IMR-90 (cell line): Measurements from ENCODE around the gene DRC7. TPM values are rescaled to one million over a fixed set of nuclear protein-coding genes. Genes with fewer than 3 reads are reported as not detected.
A peak's percentile ranks its signal among the peaks of the same experiment; 100 is the strongest.

Experiments
- ATAC-seq: fragments of 200-7000 bp; cut with Tn5 transposase; 2 replicates; pipeline ENCODE4 v1.9.1; 2020; ENCODE audit warnings: low read depth, mild to moderate bottlenecking, moderate library complexity
- BruUV-seq: library from RNA; stranded (reverse); fragments of 400-500 nt; replicated peaks from 2 replicates; lab custom pipeline; 2021; lab: Mats Ljungman, UMichigan
- CTCF ChIA-PET: fragments of 300-600 bp; formaldehyde crosslinking; extraction: SDS; loops from one replicate; lab custom pipeline; 2021; ENCODE audit warnings: antibody characterized with exemption; lab: Yijun Ruan, JAX
- POLR2A ChIA-PET: fragments of 300-600 bp; sonication (Branson Sonifier 250); formaldehyde crosslinking; loops from one replicate; lab custom pipeline; 2022; ENCODE audit warnings: antibody characterized with exemption; ENCODE audit not compliant: unreplicated experiment; lab: Charles Lee
- DNase-seq: peaks from one replicate; pipeline ENCODE4 v3.0.0; 2013
- H2AFZ ChIP-seq: replicated peaks from 2 replicates; pipeline ENCODE3; 2013; ENCODE audit warnings: low read length, mild to moderate bottlenecking; ENCODE audit not compliant: poor library complexity
- H2AK5ac ChIP-seq: 2 replicates; pipeline ENCODE4 v1.6.1; 2013; ENCODE audit warnings: low read depth, low read length, inconsistent platforms
- H2AK9ac ChIP-seq: replicated peaks from 2 replicates; pipeline ENCODE3; 2013; ENCODE audit warnings: mild to moderate bottlenecking, low read depth, low read length, moderate library complexity; ENCODE audit not compliant: poor library complexity
- H2BK120ac ChIP-seq: 2 replicates; pipeline ENCODE4 v1.6.1; 2013; ENCODE audit warnings: low read depth, low read length, inconsistent platforms
- H2BK15ac ChIP-seq: 3 replicates; pipeline ENCODE4 v1.6.1; 2013; ENCODE audit warnings: low read depth, low read length, inconsistent platforms
- H2BK20ac ChIP-seq: 2 replicates; pipeline ENCODE4 v1.6.1; 2013; ENCODE audit warnings: low read depth, mild to moderate bottlenecking, inconsistent platforms, low read length, moderate library complexity
- H2BK5ac ChIP-seq: 2 replicates; pipeline ENCODE4 v1.6.1; 2013; ENCODE audit warnings: mild to moderate bottlenecking, low read depth, low read length, inconsistent platforms; ENCODE audit not compliant: poor library complexity, severe bottlenecking
- H3K14ac ChIP-seq: replicated peaks from 2 replicates; pipeline ENCODE4 v1.6.1; 2013; ENCODE audit warnings: low read depth, low read length, inconsistent platforms
- H3K18ac ChIP-seq: 2 replicates; pipeline ENCODE4 v1.6.1; 2013; ENCODE audit warnings: low read depth, low read length, control low read depth
- H3K23ac ChIP-seq: 2 replicates; pipeline ENCODE4 v1.6.1; 2013; ENCODE audit warnings: low read depth, low read length, inconsistent platforms
- H3K27ac ChIP-seq: 2 replicates; pipeline ENCODE4 v1.5.1; 2013; ENCODE audit warnings: mild to moderate bottlenecking, control low read depth, low read length; ENCODE audit not compliant: insufficient read depth
- H3K27me3 ChIP-seq: 2 replicates; pipeline ENCODE4 v1.6.1; 2013; ENCODE audit warnings: low read length; ENCODE audit not compliant: control insufficient read depth, insufficient read depth
- H3K36me3 ChIP-seq: 2 replicates; pipeline ENCODE4 v1.6.1; 2013; ENCODE audit warnings: low read length, mixed read lengths; ENCODE audit not compliant: control insufficient read depth, insufficient read depth
- H3K4ac ChIP-seq: 2 replicates; pipeline ENCODE4 v1.6.1; 2013; ENCODE audit warnings: low read depth, low read length, inconsistent platforms
- H3K4me1 ChIP-seq: 2 replicates; pipeline ENCODE4 v1.6.1; 2013; ENCODE audit warnings: low read length, mixed read lengths; ENCODE audit not compliant: control insufficient read depth, insufficient read depth
- H3K4me2 ChIP-seq: 2 replicates; pipeline ENCODE4 v1.6.1; 2013; ENCODE audit warnings: low read depth, mild to moderate bottlenecking, control low read depth, low read length, moderate library complexity
- H3K4me3 ChIP-seq: 2 replicates; pipeline ENCODE4 v1.5.1; 2013; ENCODE audit warnings: low read depth, mild to moderate bottlenecking, control low read depth, low read length, moderate library complexity; ENCODE audit not compliant: insufficient read depth
- H3K56ac ChIP-seq: 2 replicates; pipeline ENCODE4 v1.6.1; 2013; ENCODE audit warnings: low read length, inconsistent platforms; ENCODE audit not compliant: insufficient read depth; ENCODE audit errors: extremely low read depth
- H3K79me1 ChIP-seq, 2 experiments: 2 replicates each; pipeline ENCODE4 v1.6.1; 2013; ENCODE audit warnings: low read length in 2 of 2, inconsistent platforms in 1 of 2, low read depth in 1 of 2
- H3K9ac ChIP-seq: 2 replicates; pipeline ENCODE4 v1.6.1; 2013; ENCODE audit warnings: low read depth, low read length, control low read depth
- H3K9me1 ChIP-seq: 2 replicates; pipeline ENCODE4 v1.6.1; 2013; ENCODE audit warnings: low read length, inconsistent platforms; ENCODE audit not compliant: insufficient read depth
- H3K9me3 ChIP-seq: 2 replicates; pipeline ENCODE4 v1.6.1; 2013; ENCODE audit warnings: low read length; ENCODE audit not compliant: control insufficient read depth, insufficient read depth
- H4K20me1 ChIP-seq: 2 replicates; pipeline ENCODE4 v1.6.1; 2013; ENCODE audit warnings: low read length, inconsistent platforms; ENCODE audit not compliant: insufficient read depth
- H4K5ac ChIP-seq: 2 replicates; pipeline ENCODE4 v1.6.1; 2013; ENCODE audit warnings: mild to moderate bottlenecking, low read depth, low read length, control low read depth
- H4K8ac ChIP-seq, 2 experiments: 2 replicates each; pipeline ENCODE4 v1.6.1; 2013; ENCODE audit warnings: low read depth in 2 of 2, low read length in 2 of 2, control low read depth in 1 of 2, inconsistent platforms in 1 of 2
- H4K91ac ChIP-seq: 2 replicates; pipeline ENCODE4 v1.6.1; 2013; ENCODE audit warnings: low read depth, low read length, inconsistent platforms; ENCODE audit not compliant: insufficient read depth
- CEBPB ChIP-seq: IDR thresholded peaks from 2 replicates; pipeline ENCODE4 v1.6.1; 2012; ENCODE audit warnings: low read depth, low read length, improper control_type of control experiment
- RAD21 ChIP-seq: IDR thresholded peaks from 2 replicates; pipeline ENCODE4 v1.6.1; 2012; ENCODE audit warnings: low read length, improper control_type of control experiment
- WGBS, 2 experiments: methylation state at CpG; one replicate each; pipeline versions ENCODE4 v1.1.5 to v1.1.7; 2013; ENCODE audit warnings: missing lambda C conversion rate in 2 of 2; ENCODE audit not compliant: insufficient read length in 1 of 2; ENCODE audit errors: extremely low coverage in 2 of 2; 5-methylcytosine and 5-hydroxymethylcytosine counted together
- dilution Hi-C: fragments of 300-500 bp; cut with HindIII; formaldehyde crosslinking; loops from one replicate; pipeline ENCODE4 v1.14.3; 2018; ENCODE audit warnings: low sequenced_read_pairs; ENCODE audit not compliant: unreplicated experiment
- in situ Hi-C: fragments of 300-500 bp; cut with MboI; formaldehyde crosslinking; loops from 3 replicates; pipeline ENCODE4 v1.14.3; 2019; ENCODE audit warnings: low sequenced_read_pairs, inconsistent platforms, mixed read lengths
- intact Hi-C: fragments of 100-400 bp; cut with micrococcal nuclease; formaldehyde crosslinking; loops from 2 replicates; pipeline ENCODE4 v1.10.0; 2022
- polyA plus RNA-seq, 3 experiments: library from polyadenylated mRNA; depleted of rRNA; stranded (reverse); fragments of >200 nt; gene quantifications; 2 replicates each; pipeline ENCODE4 v1.2.3, GENCODE V29; 2012; ENCODE audit warnings: low replicate concordance in 1 of 3
- total RNA-seq: library from RNA; depleted of rRNA; stranded (reverse); fragments of >200 nt; gene quantifications from 2 replicates; pipeline ENCODE4 v1.2.3, GENCODE V29; 2012

The DRC7 gene
- total and polyA plus RNA-seq, 2 of the 4 experiments (the other 2 are of a cell fraction), result not detected

DNA sequence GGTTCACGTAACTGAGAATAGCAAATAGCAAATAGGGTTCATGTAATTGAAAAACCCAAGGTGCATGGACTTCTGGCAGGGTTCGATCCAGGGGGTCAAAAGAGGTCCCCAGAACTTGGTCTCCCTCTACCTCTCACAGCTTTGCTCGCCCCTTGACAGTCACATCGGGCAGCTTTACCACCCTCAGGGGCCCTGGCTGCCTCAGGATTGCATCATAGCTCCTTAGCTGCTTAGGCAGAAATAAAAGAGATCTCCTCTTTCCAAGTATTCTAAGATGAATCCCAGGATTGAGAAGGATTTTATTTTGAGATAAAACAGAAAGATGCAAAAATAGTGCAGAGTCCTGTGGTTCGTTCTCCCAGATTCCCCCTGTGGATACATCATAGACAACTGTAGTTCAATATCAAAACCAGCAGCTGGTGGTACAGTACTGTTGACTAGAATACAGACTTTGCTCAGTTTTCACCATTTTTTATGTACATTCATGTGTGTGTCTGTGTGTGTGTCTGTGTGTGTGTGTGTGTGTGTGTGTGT, 13.7 kb upstream of the DRC7 start:
- H2BK120ac ChIP-seq, result no peak overlapping the region
- ATAC-seq, result no peak
- TF ChIP-seq CEBPB, result peak; percentile 66
- TF ChIP-seq RAD21, result no peak
- no peak overlapping the region for H3K4me3 ChIP-seq
- WGBS, 2 experiments, result 53% methylated on average over 2 of the region's 5 CpGs; no CpG with 5 or more reads in 1 of the 2 experiments
- H4K8ac ChIP-seq, result no peak overlapping the region
- H3K9ac ChIP-seq, result no peak overlapping the region
- H3K79me1 ChIP-seq, result no peaks in the 10 kb centered on the region
- H3K4me2 ChIP-seq, result no peak overlapping the region
- H3K9me1 ChIP-seq, result no peaks in the 10 kb centered on the region
- H2AK5ac ChIP-seq, result no peak overlapping the region
- DNase-seq, result no peak
- H3K4ac ChIP-seq, result no peak overlapping the region
- no peak overlapping the region for H3K23ac ChIP-seq
- H2BK20ac ChIP-seq, result no peak overlapping the region
- peaks cover 63% of the 10 kb centered on the region for H3K27me3 ChIP-seq
- no peak overlapping the region for H2BK5ac ChIP-seq
- H3K36me3 ChIP-seq, result no peaks in the 10 kb centered on the region
- H2AK9ac ChIP-seq, result peak overlapping the region; percentile 24
- no peak overlapping the region for H3K14ac ChIP-seq
- no peak overlapping the region for H2BK15ac ChIP-seq
- no peak overlapping the region for H3K18ac ChIP-seq
- H4K5ac ChIP-seq, result no peak overlapping the region
- H4K20me1 ChIP-seq, result no peaks in the 10 kb centered on the region
- H4K91ac ChIP-seq, result no peak overlapping the region
- H3K56ac ChIP-seq, result no peak overlapping the region
- no peaks in the 10 kb centered on the region for H3K9me3 ChIP-seq
- ChIA-PET CTCF (no interaction called here), POLR2A (no interaction called here)
- H3K4me1 ChIP-seq, result no peaks in the 10 kb centered on the region
- intact Hi-C loops, result no loop called here
- dilution Hi-C loops, result no loop called here
- no TSS peak for BruUV-seq
- in situ Hi-C loops, result no loop called here
- no peak overlapping the region for H2AFZ ChIP-seq
- no peak overlapping the region for H3K27ac ChIP-seq
